MM.1S (cell line): Measurements from ENCODE around the gene OAS2.

Experiments used
- EZH2 ChIP-seq: fragments of 300-600 bp; sonication (generic); optimal IDR thresholded peaks from 2 replicates; pipeline ENCODE3; 2017; ENCODE audit warnings: low read depth, mild to moderate bottlenecking, antibody characterized with exemption, low read length, mixed read lengths
- EZH2phosphoT487 ChIP-seq: fragments of 300-600 bp; sonication (generic); IDR thresholded peaks from 2 replicates; pipeline ENCODE4 v1.6.1; 2018; ENCODE audit warnings: antibody characterized with exemption, low read length
- TF ChIP-seq, protein P1 (sequence below): fragments of 300-600 bp; sonication (generic); IDR thresholded peaks from 2 replicates; pipeline ENCODE4 v1.5.1; 2016; ENCODE audit warnings: antibody characterized with exemption, low read length, mixed read lengths

DNA sequence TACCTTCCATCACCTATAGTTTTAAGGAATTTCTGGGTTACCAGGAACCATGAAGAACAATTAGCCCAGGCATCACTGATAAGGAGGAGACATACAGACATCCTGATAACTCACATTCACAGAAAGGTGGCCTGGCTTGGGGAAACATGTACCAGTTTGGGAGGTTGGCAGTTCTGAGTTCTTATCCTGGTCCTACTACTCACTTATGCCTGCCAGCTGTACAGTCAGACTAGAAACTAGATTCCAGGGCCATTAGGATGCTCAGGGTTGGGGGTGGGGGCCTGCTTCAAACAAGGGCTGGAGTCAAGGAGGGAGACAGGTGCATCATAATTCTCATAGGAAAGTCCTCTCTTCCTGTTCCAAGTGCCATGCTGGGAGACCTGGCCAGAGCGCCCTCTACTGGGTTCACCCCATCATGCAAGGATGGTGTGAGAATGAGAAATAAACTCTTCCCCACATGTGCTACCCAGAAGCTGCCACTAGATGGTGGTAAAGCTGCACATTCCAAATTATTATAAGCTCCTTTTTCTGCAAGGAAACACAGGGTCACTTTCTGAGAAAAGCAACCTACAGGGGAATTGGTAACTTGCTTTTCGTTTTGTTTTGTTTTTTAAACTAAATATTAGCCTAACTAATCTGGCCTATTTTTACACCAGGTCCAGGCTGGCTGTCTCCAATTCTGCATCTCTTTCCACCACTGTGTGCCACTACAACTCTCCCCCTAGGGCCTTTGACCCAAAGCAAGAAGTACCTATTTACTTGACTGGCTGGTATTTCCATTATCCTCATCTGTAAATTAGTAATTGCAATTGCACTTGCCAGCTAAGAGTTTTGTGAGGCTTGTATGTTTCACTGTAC lies 14.5 kb downstream of the OAS2 start:
- TF ChIP-seq EZH2phosphoT487: no peak
- TF ChIP-seq, protein P1, sequence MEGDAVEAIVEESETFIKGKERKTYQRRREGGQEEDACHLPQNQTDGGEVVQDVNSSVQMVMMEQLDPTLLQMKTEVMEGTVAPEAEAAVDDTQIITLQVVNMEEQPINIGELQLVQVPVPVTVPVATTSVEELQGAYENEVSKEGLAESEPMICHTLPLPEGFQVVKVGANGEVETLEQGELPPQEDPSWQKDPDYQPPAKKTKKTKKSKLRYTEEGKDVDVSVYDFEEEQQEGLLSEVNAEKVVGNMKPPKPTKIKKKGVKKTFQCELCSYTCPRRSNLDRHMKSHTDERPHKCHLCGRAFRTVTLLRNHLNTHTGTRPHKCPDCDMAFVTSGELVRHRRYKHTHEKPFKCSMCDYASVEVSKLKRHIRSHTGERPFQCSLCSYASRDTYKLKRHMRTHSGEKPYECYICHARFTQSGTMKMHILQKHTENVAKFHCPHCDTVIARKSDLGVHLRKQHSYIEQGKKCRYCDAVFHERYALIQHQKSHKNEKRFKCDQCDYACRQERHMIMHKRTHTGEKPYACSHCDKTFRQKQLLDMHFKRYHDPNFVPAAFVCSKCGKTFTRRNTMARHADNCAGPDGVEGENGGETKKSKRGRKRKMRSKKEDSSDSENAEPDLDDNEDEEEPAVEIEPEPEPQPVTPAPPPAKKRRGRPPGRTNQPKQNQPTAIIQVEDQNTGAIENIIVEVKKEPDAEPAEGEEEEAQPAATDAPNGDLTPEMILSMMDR: peak; percentile 77
- no peak for TF ChIP-seq EZH2
